Ishikawa (cell line): ENCODE measurements around the gene ASTN2.

Experiments
- CEBPB ChIP-seq: IDR thresholded peaks from 2 replicates; pipeline ENCODE4 v1.6.1; 2012
- CREB1 ChIP-seq: IDR thresholded peaks from 2 replicates; pipeline ENCODE4 v1.6.1; 2012; ENCODE audit warnings: low read depth
- EGR1 ChIP-seq: IDR thresholded peaks from 2 replicates; pipeline ENCODE4 v1.6.1; 2012
- EP300 ChIP-seq: IDR thresholded peaks from 2 replicates; pipeline ENCODE4 v1.6.1; 2012; ENCODE audit warnings: borderline replicate concordance
- FOXM1 ChIP-seq: IDR thresholded peaks from 2 replicates; pipeline ENCODE4 v1.6.1; 2012; ENCODE audit warnings: low read depth, borderline replicate concordance
- NFIC ChIP-seq: IDR thresholded peaks from 2 replicates; pipeline ENCODE4 v1.6.1; 2012
- RAD21 ChIP-seq: IDR thresholded peaks from 2 replicates; pipeline ENCODE4 v1.6.1; 2012; ENCODE audit warnings: low read depth
- REST ChIP-seq: IDR thresholded peaks from 2 replicates; pipeline ENCODE4 v1.6.1; 2012; ENCODE audit warnings: low read depth, mild to moderate bottlenecking
- TAF1 ChIP-seq: IDR thresholded peaks from 2 replicates; pipeline ENCODE4 v1.6.1; 2012; ENCODE audit warnings: low read depth, mild to moderate bottlenecking
- TCF12 ChIP-seq: IDR thresholded peaks from 2 replicates; pipeline ENCODE4 v1.6.1; 2012; ENCODE audit warnings: low read depth
- YY1 ChIP-seq: IDR thresholded peaks from 2 replicates; pipeline ENCODE4 v1.6.1; 2012; ENCODE audit warnings: low read depth
- ZBTB7A ChIP-seq: IDR thresholded peaks from 2 replicates; pipeline ENCODE4 v1.6.1; 2012; ENCODE audit warnings: low read depth
- TF ChIP-seq, protein P1 (sequence below): IDR thresholded peaks from 2 replicates; pipeline ENCODE4 v1.6.1; 2012
- TF ChIP-seq, protein P2 (sequence below): IDR thresholded peaks from 2 replicates; pipeline ENCODE4 v1.6.1; 2012

- no peak for TF ChIP-seq FOXM1
- no peak for TF ChIP-seq TAF1
- no peak for TF ChIP-seq EGR1
- no peak for TF ChIP-seq RAD21
- TF ChIP-seq EP300 = no peak
- TF ChIP-seq, protein P1, sequence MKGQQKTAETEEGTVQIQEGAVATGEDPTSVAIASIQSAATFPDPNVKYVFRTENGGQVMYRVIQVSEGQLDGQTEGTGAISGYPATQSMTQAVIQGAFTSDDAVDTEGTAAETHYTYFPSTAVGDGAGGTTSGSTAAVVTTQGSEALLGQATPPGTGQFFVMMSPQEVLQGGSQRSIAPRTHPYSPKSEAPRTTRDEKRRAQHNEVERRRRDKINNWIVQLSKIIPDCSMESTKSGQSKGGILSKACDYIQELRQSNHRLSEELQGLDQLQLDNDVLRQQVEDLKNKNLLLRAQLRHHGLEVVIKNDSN = no peak
- TF ChIP-seq REST = no peak
- TF ChIP-seq YY1 = no peak
- TF ChIP-seq, protein P2, sequence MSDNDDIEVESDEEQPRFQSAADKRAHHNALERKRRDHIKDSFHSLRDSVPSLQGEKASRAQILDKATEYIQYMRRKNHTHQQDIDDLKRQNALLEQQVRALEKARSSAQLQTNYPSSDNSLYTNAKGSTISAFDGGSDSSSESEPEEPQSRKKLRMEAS = no peak
- TF ChIP-seq NFIC = no peak
- no peak for TF ChIP-seq TCF12
- TF ChIP-seq CEBPB = no peak
- TF ChIP-seq CREB1 = no peak
- TF ChIP-seq ZBTB7A = no peak
Measured at GRCh38 chr9:116475201-116475600, 939.7 kb downstream of the ASTN2 start.
